NCI-H82 (cell line): ENCODE data around the gene APOBEC3G.
"Not testable (repeated sequence)": the region's sequence is repeated elsewhere in the genome, so short reads cannot be mapped to it uniquely, and the experiment has no call there.

Experiments
- DNase-seq: peaks from one replicate; lab custom pipeline; 2025; lab: John Stamatoyannopoulos, UW

APOBEC3G gene

GRCh38 chr22:39077026-39077840, at the start of gene APOBEC3G:
Gene APOBEC3G (plus strand): TSS chr22:39077275. CDS start chr22:39077362, 87 bp downstream.
- DNase-seq: not testable (repeated sequence)

DNA sequence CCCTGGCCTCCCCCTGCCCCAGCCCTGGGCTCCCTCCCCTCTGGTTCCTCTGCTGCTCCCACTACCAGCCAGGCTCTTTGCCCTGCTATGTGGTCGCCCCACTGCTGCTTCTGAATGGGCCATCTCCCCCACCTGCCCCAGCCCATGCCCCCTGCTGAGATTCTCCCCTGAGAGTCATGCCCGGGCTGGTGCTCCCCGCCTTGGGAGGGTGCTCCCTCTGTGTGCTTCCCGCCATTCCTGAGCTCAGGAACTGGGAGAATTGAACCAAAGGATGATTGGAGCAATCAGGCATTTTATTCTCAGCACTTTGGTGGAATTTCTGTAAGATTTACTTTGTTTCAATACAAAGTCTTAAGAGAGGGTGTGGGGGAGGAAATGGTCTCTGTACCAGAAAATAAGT, 49.4 kb upstream of the APOBEC3G start:
- no peak for DNase-seq

- DNase-seq: no peak
Observed at GRCh38 chr22:39028281-39028680, 48.8 kb upstream of the APOBEC3G start.

GRCh38 chr22:39029227-39029626, 47.8 kb upstream of the APOBEC3G start:
- DNase-seq: no peak

DNA sequence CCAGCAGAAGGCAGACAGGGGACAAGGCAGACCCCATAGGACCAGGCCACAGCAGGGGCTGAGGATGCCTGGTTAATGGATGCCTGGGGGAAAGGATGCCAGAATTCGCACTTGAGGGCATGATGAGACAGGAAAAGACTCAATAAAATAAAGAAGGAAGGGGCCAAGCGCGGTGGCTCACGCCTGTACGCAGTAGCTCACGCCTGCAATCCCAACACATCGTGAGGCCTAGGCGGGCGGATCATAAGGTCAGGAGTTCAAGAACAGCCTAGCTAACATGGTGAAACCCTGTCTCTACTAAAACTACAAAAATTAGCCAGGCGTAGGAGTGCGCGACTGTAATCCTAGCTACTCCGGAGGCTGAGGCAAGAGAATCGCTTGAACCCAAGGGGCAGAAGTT, 46.4 kb upstream of the APOBEC3G start:
- DNase-seq: no peak

- not testable (repeated sequence) for DNase-seq
Observed at GRCh38 chr22:39031434-39032295, 45.4 kb upstream of the APOBEC3G start.

DNA sequence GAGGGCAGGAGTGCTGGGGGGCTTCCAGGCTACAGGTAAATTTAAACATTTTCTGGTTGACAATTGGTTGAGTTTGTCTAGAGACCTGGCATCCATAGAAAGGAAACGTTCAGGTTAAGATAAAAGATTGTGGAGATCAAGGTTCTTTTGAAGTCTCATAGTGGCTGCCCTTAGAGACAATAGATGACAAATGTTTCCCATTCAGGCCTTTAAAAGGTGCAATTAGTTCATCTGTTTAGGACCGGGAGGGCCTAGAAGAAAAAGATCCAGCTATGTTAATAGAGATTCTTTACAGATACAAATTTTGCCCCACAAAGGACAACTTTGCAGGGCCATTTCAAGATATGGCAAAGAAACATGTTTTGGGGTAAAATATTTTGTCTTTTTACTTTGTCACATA, 40.0 kb upstream of the APOBEC3G start:
- DNase-seq: not testable (repeated sequence)

- DNase-seq: no peak
Observed at GRCh38 chr22:39039306-39040126, 37.6 kb upstream of the APOBEC3G start.

- not testable (repeated sequence) for DNase-seq
Observed at GRCh38 chr22:39040155-39040537, 36.9 kb upstream of the APOBEC3G start.

- not testable (repeated sequence) for DNase-seq
Observed at GRCh38 chr22:39040538-39041296, 36.4 kb upstream of the APOBEC3G start, which contains the start of gene APOBEC3F. Gene APOBEC3F (plus strand): TSS chr22:39040864. CDS start chr22:39040961, 97 bp downstream.

DNA sequence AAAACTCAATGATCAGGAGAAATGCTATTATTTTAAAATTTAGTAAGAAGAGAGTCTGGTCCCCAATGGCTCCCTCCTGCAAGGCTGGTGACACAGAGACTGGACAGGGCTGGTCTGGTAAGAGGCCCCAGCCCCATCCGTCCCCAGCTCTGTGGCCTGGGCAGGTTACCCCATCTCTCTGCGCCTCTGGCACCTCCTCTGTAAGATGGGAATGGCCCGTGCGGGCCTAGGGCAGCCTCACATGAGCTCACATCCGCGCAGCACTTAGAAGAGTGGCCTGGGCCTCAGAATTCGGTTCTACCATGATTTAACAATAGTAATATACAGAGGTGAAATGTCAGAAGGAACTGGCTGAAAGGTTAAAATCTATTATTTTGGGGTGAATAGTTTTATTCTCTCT, 35.2 kb upstream of the APOBEC3G start:
- DNase-seq: no peak

GRCh38 chr22:39043063-39043462, 34.0 kb upstream of the APOBEC3G start:
- DNase-seq: not testable (repeated sequence)

- not testable (repeated sequence) for DNase-seq
Observed at GRCh38 chr22:39045136-39045535, 31.9 kb upstream of the APOBEC3G start.

DNA sequence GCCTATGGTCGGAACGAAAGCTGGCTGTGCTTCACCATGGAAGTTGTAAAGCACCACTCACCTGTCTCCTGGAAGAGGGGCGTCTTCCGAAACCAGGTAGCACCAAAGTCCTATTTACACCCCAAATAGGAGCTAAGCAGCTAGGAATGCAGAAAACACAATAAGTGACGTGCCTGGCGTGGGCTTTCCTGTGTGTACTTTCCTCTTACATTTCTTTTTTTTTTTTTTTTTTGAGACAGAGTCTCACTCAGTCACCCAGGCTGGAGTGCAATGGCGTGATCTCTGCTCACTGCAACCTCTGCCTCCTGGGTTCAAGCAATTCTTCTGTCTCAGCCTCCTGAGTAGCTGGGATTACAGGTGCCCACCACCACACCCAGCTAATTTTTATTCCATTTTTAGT, 27.6 kb upstream of the APOBEC3G start:
- not testable (repeated sequence) for DNase-seq

DNA sequence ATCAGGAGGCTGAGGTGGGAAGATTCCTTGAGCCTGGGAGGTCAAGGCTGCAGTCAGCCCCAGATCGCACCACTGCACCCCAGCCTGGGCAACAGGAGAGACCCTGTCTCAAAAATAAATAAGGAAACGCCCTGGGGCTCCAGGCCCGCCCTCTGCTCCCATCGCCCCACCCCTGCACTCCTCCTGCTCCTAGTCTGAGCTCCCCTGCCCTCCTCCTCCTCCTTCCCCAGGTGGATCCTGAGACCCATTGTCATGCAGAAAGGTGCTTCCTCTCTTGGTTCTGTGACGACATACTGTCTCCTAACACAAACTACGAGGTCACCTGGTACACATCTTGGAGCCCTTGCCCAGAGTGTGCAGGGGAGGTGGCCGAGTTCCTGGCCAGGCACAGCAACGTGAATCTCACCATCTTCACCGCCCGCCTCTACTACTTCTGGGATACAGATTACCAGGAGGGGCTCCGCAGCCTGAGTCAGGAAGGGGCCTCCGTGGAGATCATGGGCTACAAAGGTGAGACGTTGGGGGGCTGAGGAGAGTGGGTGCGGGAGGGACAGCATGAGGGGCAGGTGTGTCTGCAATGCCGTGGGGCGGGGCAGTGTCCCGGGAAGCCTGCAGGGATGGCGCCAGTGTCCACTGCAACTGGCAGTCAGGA, 25.1 kb upstream of the APOBEC3G start:
- DNase-seq: not testable (repeated sequence)

DNA sequence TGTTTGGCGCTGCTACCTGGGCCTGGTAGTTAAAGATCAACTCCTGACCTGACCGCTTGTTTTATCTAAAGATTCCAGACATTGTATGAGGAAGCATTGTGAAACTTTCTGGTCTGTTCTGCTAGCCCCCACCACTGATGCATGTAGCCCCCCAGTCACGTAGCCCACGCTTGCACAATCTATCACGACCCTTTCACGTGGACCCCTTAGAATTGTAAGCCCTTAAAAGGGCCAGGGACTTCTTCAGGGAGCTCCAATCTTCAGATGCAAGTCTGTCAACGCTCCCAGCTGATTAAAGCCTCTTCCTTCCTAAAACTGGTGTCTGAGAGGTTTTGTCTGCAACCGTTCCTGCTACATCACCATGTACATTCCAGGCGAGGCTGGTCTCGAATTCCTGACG, 21.4 kb upstream of the APOBEC3G start:
- DNase-seq: no peak

GRCh38 chr22:39061290-39061689, 15.8 kb upstream of the APOBEC3G start:
- peak; percentile 19 for DNase-seq

GRCh38 chr22:39061951-39062350, 15.1 kb upstream of the APOBEC3G start:
- not testable (repeated sequence) for DNase-seq

- not testable (repeated sequence) for DNase-seq
Observed at GRCh38 chr22:39063904-39064303, 13.2 kb upstream of the APOBEC3G start.

- not testable (repeated sequence) for DNase-seq
Observed at GRCh38 chr22:39066442-39067276, 10.4 kb upstream of the APOBEC3G start.
